Mucosa of descending colon (tissue), 3 donors: Measurements from ENCODE around the gene SCO2. TPM values are rescaled to one million over a fixed set of nuclear protein-coding genes. Genes with fewer than 3 reads are reported as not detected.

ENCODE experiments used
- ATAC-seq: fragments of 200-7000 bp; cut with Tn5 transposase; one replicate; pipeline ENCODE4 v1.9.1; 2020; ENCODE audit warnings: mild to moderate bottlenecking, moderate library complexity
- DNase-seq, 3 donors: peaks; one replicate each; pipeline ENCODE4 v3.0.0-alpha.2; 2020
- H3K36me3 ChIP-seq: fragments of 200-600 bp; one replicate; pipeline ENCODE4 v1.8.0; 2021; ENCODE audit warnings: low read depth, mild to moderate bottlenecking
- H3K4me1 ChIP-seq: fragments of 200-600 bp; one replicate; pipeline ENCODE4 v1.8.0; 2021; ENCODE audit warnings: low read depth, mild to moderate bottlenecking
- H3K4me3 ChIP-seq: fragments of 200-600 bp; one replicate; pipeline ENCODE4 v1.8.0; 2021; ENCODE audit warnings: mild to moderate bottlenecking
- H3K9me3 ChIP-seq: fragments of 200-600 bp; one replicate; pipeline ENCODE4 v1.8.0; 2021; ENCODE audit warnings: mild to moderate bottlenecking
- intact Hi-C, 2 donors: fragments of 100-400 bp; cut with DNase I in 1 of 2; cut with micrococcal nuclease in 1 of 2; formaldehyde crosslinking; loops; one replicate each; pipeline versions ENCODE4 v1.11.0 to v1.11.1; 2022; cut with DNase I, micrococcal nuclease
- total RNA-seq, 3 donors: library from RNA; stranded (reverse); fragmentation: NEBNext Ultra II Directional in 2 of 3; extraction: Animal tissue kit (Norgen Biotek cat#: 25700) in 2 of 3; gene quantifications; one replicate each; pipeline versions ENCODE4 v1.2.1 to v1.2.4, GENCODE V29; 2021 to 2023
- TF ChIP-seq, protein P1 (sequence below): fragments of 200-600 bp; IDR thresholded peaks from one replicate; pipeline ENCODE4 v1.8.0; 2022; ENCODE audit warnings: antibody characterized with exemption, mild to moderate bottlenecking
- donor health status: DM: no; HTN: no; CAD: no; lungs with moderate emphysema.
- donor health status: DM: no; HTN: no; CAD: no.
- donor health status: DM: no; HTN: yes; CAD: no.

SCO2 gene
- total RNA-seq, 3 donors from 2014 or later, result 5.4 to 14.6 TPM; not detected in 1

DNA sequence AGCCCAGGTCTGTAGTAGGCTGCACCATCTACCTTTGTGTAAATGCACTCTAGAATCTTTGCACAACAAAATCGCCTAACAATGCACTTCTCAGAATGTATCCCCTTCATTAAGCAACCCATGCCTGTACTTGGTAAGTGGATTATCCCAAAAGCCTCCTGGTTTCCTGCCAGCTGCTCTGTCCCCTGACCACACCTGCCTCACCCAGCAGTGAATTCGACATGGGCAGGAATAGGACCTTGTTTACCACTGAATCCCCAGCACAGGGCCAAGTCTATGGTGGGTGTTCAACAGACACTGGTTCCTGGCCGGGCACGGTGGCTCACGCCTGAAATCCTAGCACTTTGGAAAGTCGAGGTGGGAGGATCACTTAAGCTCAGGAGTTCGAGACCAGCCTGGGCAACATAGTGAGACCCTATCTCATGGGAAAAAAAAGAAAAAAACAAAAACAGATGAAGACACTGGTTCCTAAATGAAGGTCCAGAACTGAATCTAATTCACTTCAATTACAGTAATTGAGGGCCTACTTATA, 42.4 kb upstream of the SCO2 start:
- intact Hi-C loops, result no loop called here
- ATAC-seq (no peak), DNase-seq (no peak)
- Histone ChIP-seq H3K4me3 (no peak overlapping the region), H3K9me3 (no peaks in the 10 kb centered on the region), H3K4me1 (peaks cover 20% of the 10 kb centered on the region), H3K36me3 (no peaks in the 10 kb centered on the region)
- TF ChIP-seq, protein P1, sequence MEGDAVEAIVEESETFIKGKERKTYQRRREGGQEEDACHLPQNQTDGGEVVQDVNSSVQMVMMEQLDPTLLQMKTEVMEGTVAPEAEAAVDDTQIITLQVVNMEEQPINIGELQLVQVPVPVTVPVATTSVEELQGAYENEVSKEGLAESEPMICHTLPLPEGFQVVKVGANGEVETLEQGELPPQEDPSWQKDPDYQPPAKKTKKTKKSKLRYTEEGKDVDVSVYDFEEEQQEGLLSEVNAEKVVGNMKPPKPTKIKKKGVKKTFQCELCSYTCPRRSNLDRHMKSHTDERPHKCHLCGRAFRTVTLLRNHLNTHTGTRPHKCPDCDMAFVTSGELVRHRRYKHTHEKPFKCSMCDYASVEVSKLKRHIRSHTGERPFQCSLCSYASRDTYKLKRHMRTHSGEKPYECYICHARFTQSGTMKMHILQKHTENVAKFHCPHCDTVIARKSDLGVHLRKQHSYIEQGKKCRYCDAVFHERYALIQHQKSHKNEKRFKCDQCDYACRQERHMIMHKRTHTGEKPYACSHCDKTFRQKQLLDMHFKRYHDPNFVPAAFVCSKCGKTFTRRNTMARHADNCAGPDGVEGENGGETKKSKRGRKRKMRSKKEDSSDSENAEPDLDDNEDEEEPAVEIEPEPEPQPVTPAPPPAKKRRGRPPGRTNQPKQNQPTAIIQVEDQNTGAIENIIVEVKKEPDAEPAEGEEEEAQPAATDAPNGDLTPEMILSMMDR, result no peak

DNA sequence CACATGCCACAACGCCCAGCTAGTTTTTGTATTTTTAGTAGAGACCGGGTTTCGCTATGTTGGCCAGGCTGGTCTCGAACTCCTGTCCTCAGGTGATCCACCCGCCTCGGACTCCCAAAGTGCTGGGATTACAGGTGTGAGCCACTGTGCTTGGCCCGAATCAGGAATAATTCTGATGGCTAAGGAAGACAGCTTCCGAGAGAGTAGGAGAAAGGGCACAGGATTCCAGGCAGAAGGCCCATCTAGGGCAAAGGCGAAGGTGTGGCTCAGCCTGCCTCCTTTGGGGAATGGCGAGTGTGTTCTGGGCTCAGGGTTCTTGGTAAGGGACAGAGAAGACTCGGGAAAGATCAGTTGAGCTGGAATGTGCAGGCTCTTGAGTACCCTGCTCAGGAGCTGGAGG, 38.9 kb upstream of the SCO2 start:
- no peak overlapping the region for H3K4me3 ChIP-seq
- no peaks in the 10 kb centered on the region for H3K9me3 ChIP-seq
- TF ChIP-seq, protein P1, result no peak
- peak; percentile 49 for ATAC-seq
- H3K36me3 ChIP-seq, result no peaks in the 10 kb centered on the region
- intact Hi-C loops, result no loop called here
- peak in 2 of 3 donors; percentile 67 to 86 for DNase-seq
- peaks cover 19% of the 10 kb centered on the region for H3K4me1 ChIP-seq

DNA sequence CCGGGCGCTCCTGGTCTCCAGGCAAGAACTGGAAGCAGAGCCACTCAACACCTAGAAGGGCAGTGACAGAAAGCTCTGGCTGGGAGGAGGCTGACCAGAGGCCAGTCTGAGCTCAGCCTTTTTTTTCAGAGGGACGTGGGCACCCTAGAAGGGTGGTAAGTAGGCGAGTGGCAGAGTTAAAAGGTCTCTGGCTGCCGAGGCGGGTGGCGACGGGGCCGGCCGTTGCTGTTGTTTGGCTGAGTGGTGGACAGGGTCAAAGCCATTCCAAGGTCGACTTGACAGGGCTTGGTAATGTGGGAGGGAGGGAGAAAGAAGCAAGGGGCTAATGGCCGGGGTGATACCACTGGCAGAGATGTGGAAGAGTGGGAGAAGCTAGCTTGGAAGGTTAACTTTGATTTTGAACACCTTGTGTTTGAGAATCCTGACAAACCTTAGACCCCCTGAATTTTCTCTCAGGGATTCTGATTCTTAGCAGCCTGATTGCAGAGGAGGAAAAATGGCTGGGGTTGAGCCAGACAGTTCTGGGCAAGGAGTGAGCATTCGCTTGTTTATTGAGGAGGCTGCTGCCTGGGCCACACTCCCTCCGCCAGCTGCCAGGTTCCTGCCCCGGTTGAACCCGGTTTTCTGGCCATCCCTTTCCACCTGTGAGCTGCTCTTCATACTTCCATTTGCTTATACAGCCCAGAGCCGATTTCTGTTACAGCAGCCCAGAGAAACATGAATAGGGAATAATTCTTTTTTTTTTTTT, 38.2 kb upstream of the SCO2 start:
- TF ChIP-seq, protein P1, result no peak
- peak overlapping the region; percentile 42 for H3K4me3 ChIP-seq
- DNase-seq (peak in 2 of 3 donors; percentile 49 to 62), ATAC-seq (peak; percentile 21)
- H3K9me3 ChIP-seq, result no peaks in the 10 kb centered on the region
- H3K4me1 ChIP-seq, result peaks cover 12% of the 10 kb centered on the region
- intact Hi-C loops, result no loop called here
- H3K36me3 ChIP-seq, result no peaks in the 10 kb centered on the region

DNA sequence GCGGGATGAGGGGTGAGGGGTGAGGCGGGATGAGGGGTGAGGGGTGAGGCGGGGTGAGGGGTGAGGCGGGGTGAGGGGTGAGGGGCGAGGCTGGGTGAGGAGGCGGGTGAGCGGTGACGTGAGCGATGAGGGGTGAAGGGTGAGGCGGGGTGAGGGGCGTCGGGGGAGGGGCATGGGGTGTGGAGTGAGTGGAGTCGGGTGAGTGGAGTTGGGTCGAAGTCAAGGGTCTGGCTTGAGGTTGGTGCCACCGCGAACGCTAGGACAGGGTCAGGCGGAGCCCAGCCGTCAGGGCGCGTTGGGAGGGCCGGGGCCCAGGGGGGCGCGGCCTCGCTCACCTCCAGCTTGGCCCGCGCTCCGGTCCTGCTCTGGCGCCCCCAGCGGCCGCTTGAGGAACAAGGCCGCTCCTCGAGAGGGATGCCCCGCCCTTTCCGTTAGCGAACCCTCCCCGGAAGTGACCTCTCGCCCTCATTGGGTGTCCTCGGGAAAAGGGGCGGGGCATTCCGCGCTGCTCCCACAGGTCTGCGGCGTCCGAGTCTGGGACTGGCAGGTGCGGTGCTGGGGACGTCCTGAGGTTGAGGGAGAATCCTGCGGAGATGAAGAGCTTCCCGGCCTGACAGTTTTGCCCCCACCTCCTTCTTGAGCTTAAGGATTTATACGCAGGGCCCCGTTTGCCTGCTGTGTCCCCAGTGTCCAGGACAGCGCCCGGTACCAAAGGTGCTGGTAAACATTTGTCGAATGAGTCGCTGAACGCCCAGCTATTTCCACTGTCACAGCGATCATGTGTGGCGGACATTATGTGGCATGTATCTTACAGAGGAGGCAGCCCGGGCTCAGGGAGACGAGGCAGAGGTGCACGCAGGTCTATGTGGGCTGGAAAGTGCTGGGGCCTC, 37.4 kb upstream of the SCO2 start, which contains the start of gene SYCE3:
TSS of gene SYCE3 (minus strand) at position 397 of the 890 bp plus-strand sequence. CDS start 6,514 bp downstream, outside the sequence.
- no peaks in the 10 kb centered on the region for H3K9me3 ChIP-seq
- H3K4me3 ChIP-seq, result peak within 1 kb of the TSS; percentile 42
- TF ChIP-seq, protein P1, result peak; percentile 98
- intact Hi-C loops, result no loop called here
- ATAC-seq (peak; percentile 96), DNase-seq (peak; percentile 99)
- H3K4me1 ChIP-seq, result peaks cover 7% of the 10 kb centered on the region
- H3K36me3 ChIP-seq, result no peaks in the 10 kb centered on the region
